HG03354 (cell line): Measurements from ENCODE around the gene CHST6.
A peak's percentile ranks its signal among the peaks of the same experiment; 100 is the strongest.

ENCODE experiments used
- ATAC-seq: cut with Tn5 transposase; IDR thresholded peaks from one replicate; pipeline ENCODE4 v1.9.1; 2021; ENCODE audit warnings: mild to moderate bottlenecking; ENCODE audit not compliant: unreplicated experiment, poor library complexity, severe bottlenecking

Gene CHST6

GRCh38 chr16:75478480-75479345 is 16.5 kb downstream of the CHST6 start:
- no peak for ATAC-seq

- no peak for ATAC-seq
Measured at GRCh38 chr16:75477680-75478473, 17.4 kb downstream of the CHST6 start.

GRCh38 chr16:75476817-75477216 is 18.4 kb downstream of the CHST6 start:
- no peak for ATAC-seq

- no peak for ATAC-seq
Measured at GRCh38 chr16:75475420-75475847, 19.8 kb downstream of the CHST6 start.

GRCh38 chr16:75472908-75473877 is 22.0 kb downstream of the CHST6 start:
- no peak for ATAC-seq

GRCh38 chr16:75471723-75472633 is 23.3 kb downstream of the CHST6 start:
- ATAC-seq = peak; percentile 72

- ATAC-seq = no peak
Measured at GRCh38 chr16:75466760-75467159, 28.5 kb downstream of the CHST6 start.

- ATAC-seq = peak; percentile 94
Measured at GRCh38 chr16:75464122-75464918, 30.9 kb downstream of the CHST6 start, which contains the start of gene TMEM170A. Gene TMEM170A (minus strand): TSS chr16:75464689. CDS start chr16:75464600, 89 bp downstream.

GRCh38 chr16:75463389-75464121 is 31.7 kb downstream of the CHST6 start:
- peak; percentile 21 for ATAC-seq

GRCh38 chr16:75462806-75463205 is 32.4 kb downstream of the CHST6 start:
- peak; percentile 20 for ATAC-seq

GRCh38 chr16:75461575-75461974 is 33.7 kb downstream of the CHST6 start:
- no peak for ATAC-seq

GRCh38 chr16:75460446-75460845 is 34.8 kb downstream of the CHST6 start:
- ATAC-seq = no peak

GRCh38 chr16:75459691-75460090 is 35.5 kb downstream of the CHST6 start:
- no peak for ATAC-seq

- ATAC-seq = no peak
Measured at GRCh38 chr16:75458439-75458838, 36.8 kb downstream of the CHST6 start.

- no peak for ATAC-seq
Measured at GRCh38 chr16:75458029-75458428, 37.2 kb downstream of the CHST6 start.

- ATAC-seq = no peak
Measured at GRCh38 chr16:75457485-75458021, 37.7 kb downstream of the CHST6 start.

- ATAC-seq = no peak
Measured at GRCh38 chr16:75456971-75457370, 38.3 kb downstream of the CHST6 start.
